Naive thymus-derived CD4-positive, alpha-beta T cell (primary cell): ENCODE data around the gene KIAA0319L. TPM values are rescaled to one million over a fixed set of nuclear protein-coding genes. Genes with fewer than 3 reads are reported as not detected.

ENCODE experiments used
- ATAC-seq: fragments of 150-1000 bp; cut with Tn5 transposase; 2 replicates; pipeline ENCODE4 v1.10.0; 2021; ENCODE audit warnings: mild to moderate bottlenecking, moderate library complexity
- CTCF ChIA-PET: fragments of 350-600 bp; sonication (Branson Sonifier 250); formaldehyde crosslinking; loops from one replicate; lab custom pipeline; 2021; ENCODE audit warnings: antibody characterized with exemption; lab: Charles Lee
- POLR2A ChIA-PET: fragments of 350-600 bp; sonication (Branson Sonifier 250); formaldehyde crosslinking; loops from one replicate; lab custom pipeline; 2021; ENCODE audit warnings: antibody characterized with exemption, inconsistent platforms; lab: Charles Lee
- DNase-seq, 9 donors: peaks; one replicate each; pipeline versions ENCODE4 v3.0.0 to v3.0.0-alpha.2; 2020 to 2022; ENCODE audit warnings: mixed read lengths in 1 of 9
- H3K27ac ChIP-seq: one replicate; pipeline ENCODE4 v1.7.0; 2013; ENCODE audit warnings: mild to moderate bottlenecking, low read depth, low read length, moderate library complexity
- H3K27me3 ChIP-seq, 2 donors: one replicate each; pipeline ENCODE4 v1.7.0; 2013; ENCODE audit warnings: low read length in 2 of 2, mild to moderate bottlenecking in 2 of 2, moderate library complexity in 2 of 2; ENCODE audit not compliant: control insufficient read depth in 2 of 2, insufficient read depth in 2 of 2
- H3K36me3 ChIP-seq, 3 experiments: 1 replicate in 2 of 3; 2 replicates in 1 of 3; pipeline ENCODE4 v1.7.0; 2013; ENCODE audit warnings: low read length in 3 of 3, mild to moderate bottlenecking in 3 of 3, moderate library complexity in 1 of 3; ENCODE audit not compliant: insufficient read depth in 3 of 3, control insufficient read depth in 2 of 3
- H3K4me1 ChIP-seq, 2 donors: one replicate each; pipeline ENCODE4 v1.7.0; 2013; ENCODE audit warnings: low read length in 2 of 2, mild to moderate bottlenecking in 2 of 2, moderate library complexity in 1 of 2; ENCODE audit not compliant: control insufficient read depth in 2 of 2, insufficient read depth in 2 of 2
- H3K4me3 ChIP-seq: 2 replicates; pipeline ENCODE4 v1.7.0; 2013; ENCODE audit warnings: mild to moderate bottlenecking, low read length
- H3K9me3 ChIP-seq, 3 experiments: 1 replicate in 2 of 3; 2 replicates in 1 of 3; pipeline ENCODE4 v1.7.0; 2013; ENCODE audit warnings: low read length in 3 of 3; ENCODE audit not compliant: control insufficient read depth in 2 of 3
- H3K27ac Mint-ChIP-seq, 9 donors: one replicate each; pipeline ENCODE4 v1.8.0; 2020 to 2022; ENCODE audit warnings: mixed read lengths in 9 of 9, mild to moderate bottlenecking in 8 of 9, moderate library complexity in 5 of 9, inconsistent platforms in 2 of 9
- H3K27me3 Mint-ChIP-seq, 5 donors: one replicate each; pipeline ENCODE4 v1.8.0; 2021 to 2022; ENCODE audit warnings: mixed read lengths in 5 of 5, mild to moderate bottlenecking in 1 of 5
- H3K36me3 Mint-ChIP-seq, 5 donors: one replicate each; pipeline ENCODE4 v1.8.0; 2020 to 2022; ENCODE audit warnings: mixed read lengths in 5 of 5, mild to moderate bottlenecking in 3 of 5, inconsistent platforms in 1 of 5
- H3K4me1 Mint-ChIP-seq, 7 donors: one replicate each; pipeline ENCODE4 v1.8.0; 2020 to 2022; ENCODE audit warnings: mixed read lengths in 7 of 7, mild to moderate bottlenecking in 3 of 7, inconsistent platforms in 1 of 7
- H3K4me3 Mint-ChIP-seq, 10 donors: one replicate each; pipeline ENCODE4 v1.8.0; 2020 to 2022; ENCODE audit warnings: mild to moderate bottlenecking in 10 of 10, mixed read lengths in 10 of 10, moderate library complexity in 6 of 10, inconsistent platforms in 2 of 10
- H3K9me3 Mint-ChIP-seq, 11 donors: one replicate each; pipeline ENCODE4 v1.8.0; 2020 to 2022; ENCODE audit warnings: mixed read lengths in 11 of 11, mild to moderate bottlenecking in 4 of 11, inconsistent platforms in 1 of 11, moderate library complexity in 1 of 11
- intact Hi-C, 2 donors: fragments of 100-400 bp; cut with micrococcal nuclease; formaldehyde crosslinking; loops; one replicate each; pipeline ENCODE4 v1.15.1; 2023
- polyA plus RNA-seq, 2 donors: library from polyadenylated mRNA; unstranded; fragments of 300-500 nt; fragmentation: Illumina TruSeq; gene quantifications; one replicate each; pipeline ENCODE4 v1.2.3, GENCODE V29; 2021
- total RNA-seq, 6 experiments: library from RNA in 5 of 6; stranded (reverse) in 5 of 6; gene quantifications; 1 replicate in 5 of 6; 2 replicates in 1 of 6; pipeline ENCODE4 v1.2.3 and lab custom pipeline; 2021 to 2026

Gene KIAA0319L
- total RNA-seq (10 to 100 TPM; 62.0 to 79.7 (median 65.6) TPM), polyA plus RNA-seq (10 to 100 TPM; 22.2 to 36.6 TPM), total RNA-seq (lab: John Stamatoyannopoulos, UW) (162 reads per million, percentile 91 among the genes with 10 or more reads in this experiment)

DNA sequence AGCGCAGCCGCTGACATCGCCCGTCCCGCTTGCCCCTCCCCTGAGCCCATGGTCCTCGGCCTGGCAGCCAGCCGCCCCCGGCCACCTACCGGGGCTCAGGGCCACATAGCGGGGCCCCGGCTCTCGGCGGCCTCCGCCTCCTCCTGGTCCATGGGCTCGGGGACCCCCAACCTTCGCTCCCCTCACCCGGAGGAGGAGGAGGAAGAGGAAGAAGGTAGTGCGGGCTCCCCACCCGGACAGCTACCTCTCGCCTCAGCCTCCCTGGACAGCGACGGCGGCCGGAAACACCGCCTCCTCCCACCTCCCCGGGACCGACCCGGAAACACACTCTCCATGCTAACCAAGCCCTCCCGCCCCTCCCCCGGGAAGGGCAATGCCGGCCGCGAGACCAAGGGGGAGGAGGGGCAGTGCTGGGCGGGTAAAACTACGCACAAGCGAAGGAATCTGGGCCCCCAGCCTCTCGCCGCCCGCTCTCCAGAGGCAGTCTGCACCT lies at the start of gene KIAA0319L:
Gene KIAA0319L, minus strand, starts transcription at position 286 of the 493 bp plus-strand sequence. CDS start 2,912 bp downstream, outside the sequence.
- Mint-ChIP-seq H3K27me3 (no peaks in the 10 kb centered on the region), H3K36me3 (peaks cover 0 to 15% (median 8%) of the 10 kb centered on the region in 5 donors), H3K4me3 (peak within 1 kb of the TSS; percentile 90 to 99 (median 96)), H3K27ac (peak within 1 kb of the TSS; percentile 89 to 98 (median 93)), H3K9me3 (no peaks in the 10 kb centered on the region), H3K4me1 (peaks cover 40 to 73% (median 53%) of the 10 kb centered on the region in 7 donors)
- H3K36me3 ChIP-seq, result peaks cover 0 to 19% (median 0%) of the 10 kb centered on the region in 3 experiments
- DNase-seq (peak in 2 of 9 donors; percentile 22 to 46), ATAC-seq (peak; percentile 81)
- H3K4me1 ChIP-seq, result peaks cover 16 to 19% of the 10 kb centered on the region in 2 donors
- no peaks in the 10 kb centered on the region for H3K27me3 ChIP-seq
- POLR2A ChIA-PET, result interaction anchor here (0.6 to 3.0 kb wide), 16 partner anchors 8 to 364 kb away, joined by 3 to 21 read pairs (median 4); partner anchors contain the start of genes AGO1, CLSPN and SFPQ
- peak within 1 kb of the TSS; percentile 87 for H3K4me3 ChIP-seq
- H3K27ac ChIP-seq, result peak within 1 kb of the TSS; percentile 77
- intact Hi-C loops, result loop anchor here (1.0 to 5.0 kb wide), 14 partner anchors 18 to 698 kb away; partner anchors contain the start of genes PSMB2 (in 2 of the 2), SFPQ (in 2 of the 2), ADPRS (in 1 of the 2) and AGO3 (in 1 of the 2)
- CTCF ChIA-PET, result interaction anchor here (1.3 to 2.0 kb wide), 5 partner anchors 12 to 159 kb away, joined by 3 to 8 read pairs (median 5); no protein-coding TSS in a partner anchor
- no peaks in the 10 kb centered on the region for H3K9me3 ChIP-seq

DNA sequence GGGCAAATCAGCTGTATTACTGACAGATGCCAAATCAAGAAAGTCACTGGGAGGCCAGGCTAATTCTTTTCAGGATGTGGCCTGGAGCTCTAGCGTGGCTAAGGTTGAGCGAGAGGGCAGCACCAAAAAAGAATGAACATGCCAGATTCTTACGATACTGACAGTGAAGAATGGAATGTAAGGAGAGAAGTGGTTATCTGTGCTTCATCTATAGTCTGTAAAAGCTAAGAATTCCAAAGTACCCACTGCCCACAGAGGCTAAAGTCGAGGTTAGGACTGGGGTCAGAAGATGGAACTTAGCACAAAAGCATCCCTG lies 48.6 kb upstream of the KIAA0319L start:
- POLR2A ChIA-PET, result interaction anchor here (0.7 kb wide), 1 partner anchor 310 kb away, joined by 3 read pairs; no protein-coding TSS in a partner anchor
- Histone ChIP-seq H3K4me3 (no peak overlapping the region), H3K36me3 (peaks cover 9 to 73% (median 11%) of the 10 kb centered on the region in 3 experiments), H3K27ac (no peak overlapping the region), H3K4me1 (no peaks in the 10 kb centered on the region), H3K9me3 (no peaks in the 10 kb centered on the region), H3K27me3 (no peaks in the 10 kb centered on the region)
- no peak overlapping the region for H3K4me3 Mint-ChIP-seq
- H3K9me3 Mint-ChIP-seq, result peaks cover 0 to 2% (median 0%) of the 10 kb centered on the region in 11 donors
- H3K36me3 Mint-ChIP-seq, result peaks cover 12 to 47% (median 30%) of the 10 kb centered on the region in 5 donors
- H3K27me3 Mint-ChIP-seq, result no peaks in the 10 kb centered on the region
- ATAC-seq (no peak), DNase-seq (no peak)
- H3K27ac Mint-ChIP-seq, result peak overlapping the region in 4 of 9 donors; percentile 30 to 70 (median 40)
- intact Hi-C loops, result no loop called here
- H3K4me1 Mint-ChIP-seq, result peaks cover 3 to 15% (median 8%) of the 10 kb centered on the region in 7 donors
- CTCF ChIA-PET, result no interaction called here

DNA sequence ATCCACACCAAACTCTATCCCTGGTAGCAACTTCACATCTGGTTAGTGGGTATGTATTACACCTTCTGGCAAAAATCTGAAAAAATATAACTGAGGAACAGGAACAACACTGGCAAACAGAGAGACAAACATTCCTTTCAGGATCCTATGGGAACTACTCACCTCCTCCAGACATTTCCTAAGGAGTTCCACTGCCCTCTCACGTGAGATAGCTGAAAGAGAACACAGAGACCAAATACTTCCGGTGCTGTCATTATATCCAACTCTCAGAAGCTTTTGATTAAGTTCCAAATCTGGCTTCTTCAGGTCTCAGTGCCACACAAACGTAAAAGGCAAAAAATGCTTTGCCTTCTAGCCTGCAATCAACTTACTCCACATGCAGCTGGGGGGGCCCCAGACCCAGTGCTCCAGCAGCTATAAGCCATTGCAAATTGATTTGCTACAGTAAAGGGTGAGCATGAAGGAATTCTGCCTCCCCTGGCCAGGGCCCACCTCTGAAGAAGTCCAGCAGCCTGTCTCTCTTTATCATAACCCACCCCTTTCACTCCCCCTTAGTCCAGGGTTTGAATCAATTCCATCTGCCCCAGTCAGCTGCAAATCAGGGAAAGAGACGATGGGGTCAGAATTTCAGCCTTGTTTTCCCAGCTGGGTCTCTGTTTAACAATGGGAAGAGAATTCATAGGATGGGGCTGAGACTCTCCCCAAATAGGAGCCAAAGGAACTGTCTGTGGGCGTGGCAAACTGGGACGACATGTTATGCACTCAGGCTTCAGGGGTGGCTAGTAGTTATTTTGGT lies 48.1 kb upstream of the KIAA0319L start:
- peaks cover 10 to 45% (median 29%) of the 10 kb centered on the region in 5 donors for H3K36me3 Mint-ChIP-seq

DNA sequence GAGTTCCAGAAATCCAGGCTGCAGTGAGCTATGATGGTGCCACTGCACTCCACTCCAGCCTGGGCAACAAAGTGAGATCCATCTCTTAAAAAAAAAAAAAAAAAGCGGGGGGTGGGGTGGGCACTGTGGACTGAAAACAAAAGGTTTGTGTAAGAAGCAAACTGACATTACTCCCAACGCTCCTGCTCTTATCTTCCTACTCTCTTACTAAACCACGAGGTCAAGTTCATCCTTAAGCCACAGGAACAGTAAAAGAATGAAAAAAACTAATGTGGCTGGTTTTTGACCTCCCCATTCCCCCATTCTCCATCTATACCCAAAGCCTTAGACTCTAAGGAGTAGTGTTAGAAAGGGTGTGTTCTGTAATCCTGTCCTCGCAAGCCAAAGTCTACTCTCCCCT lies 46.7 kb upstream of the KIAA0319L start:
- Histone ChIP-seq H3K4me3 (no peak overlapping the region), H3K27ac (no peak overlapping the region), H3K27me3 (no peaks in the 10 kb centered on the region), H3K9me3 (no peaks in the 10 kb centered on the region), H3K4me1 (no peaks in the 10 kb centered on the region), H3K36me3 (peaks cover 9 to 64% (median 11%) of the 10 kb centered on the region in 3 experiments)
- Mint-ChIP-seq H3K36me3 (peaks cover 9 to 44% (median 25%) of the 10 kb centered on the region in 5 donors), H3K27me3 (no peaks in the 10 kb centered on the region), H3K4me3 (no peak overlapping the region), H3K9me3 (peaks cover 0 to 2% (median 0%) of the 10 kb centered on the region in 11 donors), H3K27ac (no peak overlapping the region), H3K4me1 (peaks cover 3 to 14% (median 8%) of the 10 kb centered on the region in 7 donors)
- ATAC-seq (no peak), DNase-seq (no peak)
- ChIA-PET CTCF (no interaction called here), POLR2A (no interaction called here)
- intact Hi-C loops, result no loop called here

More for the DNA sequence above, 48.1 kb upstream of the KIAA0319L start:
- Histone ChIP-seq H3K4me3 (no peak overlapping the region), H3K4me1 (no peaks in the 10 kb centered on the region), H3K9me3 (no peaks in the 10 kb centered on the region), H3K36me3 (peaks cover 9 to 70% (median 11%) of the 10 kb centered on the region in 3 experiments), H3K27ac (no peak overlapping the region), H3K27me3 (no peaks in the 10 kb centered on the region)
- DNase-seq, result no peak
- no peak for ATAC-seq
- POLR2A ChIA-PET, result no interaction called here
- peaks cover 3 to 14% (median 8%) of the 10 kb centered on the region in 7 donors for H3K4me1 Mint-ChIP-seq
- no peak overlapping the region for H3K4me3 Mint-ChIP-seq
- intact Hi-C loops, result no loop called here
- peaks cover 0 to 2% (median 0%) of the 10 kb centered on the region in 11 donors for H3K9me3 Mint-ChIP-seq
- no peaks in the 10 kb centered on the region for H3K27me3 Mint-ChIP-seq
- peak overlapping the region in 3 of 9 donors; percentile 9 to 33 (median 30) for H3K27ac Mint-ChIP-seq
- CTCF ChIA-PET, result interaction anchor here (1.2 kb wide), 1 partner anchor 122 kb away, joined by 3 read pairs; no protein-coding TSS in a partner anchor

DNA sequence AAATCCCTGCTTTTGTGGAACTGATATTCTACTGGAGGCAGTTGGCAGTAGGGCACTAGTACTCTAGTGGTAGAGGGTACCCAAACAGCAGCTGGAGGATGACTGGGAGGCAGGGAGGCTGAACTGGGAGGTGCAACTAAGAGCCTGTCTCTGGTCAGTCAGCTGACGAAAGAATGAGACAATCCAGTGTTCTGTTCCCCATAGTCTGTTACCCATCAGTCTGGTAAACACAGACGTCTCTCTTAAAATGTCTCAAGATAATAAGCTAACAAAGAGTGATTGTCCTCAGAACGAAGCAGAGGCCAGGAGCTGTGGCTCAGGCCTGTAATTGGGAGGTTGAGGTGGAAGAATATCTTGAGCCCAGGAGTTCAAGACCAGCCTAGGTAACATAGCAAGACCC lies 46.3 kb upstream of the KIAA0319L start:
- Mint-ChIP-seq H3K36me3 (peaks cover 8 to 42% (median 25%) of the 10 kb centered on the region in 5 donors), H3K27me3 (no peaks in the 10 kb centered on the region), H3K9me3 (peaks cover 0 to 2% (median 0%) of the 10 kb centered on the region in 11 donors), H3K27ac (peak overlapping the region in 1 of 9 donors; percentile 41), H3K4me3 (no peak overlapping the region), H3K4me1 (peaks cover 3 to 14% (median 8%) of the 10 kb centered on the region in 7 donors)
- intact Hi-C loops, result no loop called here
- ChIA-PET CTCF (no interaction called here), POLR2A (no interaction called here)
- H3K4me1 ChIP-seq, result no peaks in the 10 kb centered on the region
- no peak overlapping the region for H3K27ac ChIP-seq
- DNase-seq (no peak), ATAC-seq (no peak)
- no peak overlapping the region for H3K4me3 ChIP-seq
- H3K36me3 ChIP-seq, result peaks cover 9 to 59% (median 11%) of the 10 kb centered on the region in 3 experiments
- H3K9me3 ChIP-seq, result no peaks in the 10 kb centered on the region
- no peaks in the 10 kb centered on the region for H3K27me3 ChIP-seq

DNA sequence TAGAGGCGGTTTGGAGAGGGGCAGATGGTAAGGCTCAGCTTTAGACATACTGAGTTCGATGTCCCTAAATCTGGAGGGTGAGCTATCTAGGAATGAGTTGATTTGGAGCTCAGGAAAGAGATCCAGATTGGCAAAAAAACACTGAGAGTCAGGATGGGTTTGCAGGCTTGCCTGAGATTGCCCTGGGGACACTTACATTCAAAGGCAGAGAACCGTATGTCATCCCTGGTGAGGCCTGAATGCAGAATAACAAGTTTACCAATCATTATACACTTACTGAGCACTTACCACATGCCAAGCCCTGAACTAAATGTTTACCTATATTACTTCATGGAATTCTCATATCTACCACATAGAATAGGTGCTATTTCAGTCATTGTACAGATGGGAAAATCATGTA lies 43.4 kb upstream of the KIAA0319L start:
- peaks cover 4 to 43% (median 11%) of the 10 kb centered on the region in 3 experiments for H3K36me3 ChIP-seq
- POLR2A ChIA-PET, result no interaction called here

More for the DNA sequence above, 43.4 kb upstream of the KIAA0319L start:
- DNase-seq (no peak), ATAC-seq (no peak)
- H3K4me1 ChIP-seq, result no peaks in the 10 kb centered on the region
- no peak overlapping the region for H3K27ac ChIP-seq
- no peaks in the 10 kb centered on the region for H3K9me3 ChIP-seq
- no peak overlapping the region for H3K4me3 ChIP-seq
- peaks cover 0 to 2% (median 0%) of the 10 kb centered on the region in 7 donors for H3K4me1 Mint-ChIP-seq
- CTCF ChIA-PET, result no interaction called here
- H3K27ac Mint-ChIP-seq, result peak overlapping the region in 1 of 9 donors; percentile 69
- no peak overlapping the region for H3K4me3 Mint-ChIP-seq
- peaks cover 5 to 27% (median 13%) of the 10 kb centered on the region in 5 donors for H3K36me3 Mint-ChIP-seq
- intact Hi-C loops, result no loop called here
- H3K27me3 Mint-ChIP-seq, result no peaks in the 10 kb centered on the region
- no peaks in the 10 kb centered on the region for H3K9me3 Mint-ChIP-seq
- no peaks in the 10 kb centered on the region for H3K27me3 ChIP-seq
